Activated gamma-delta T cell (primary cell): ENCODE results near the gene KDM4B.
"Not testable (repeated sequence)": the region's sequence is repeated elsewhere in the genome, so short reads cannot be mapped to it uniquely, and the experiment has no call there.

Source experiments
- DNase-seq: peaks from one replicate; lab custom pipeline; 2025; lab: John Stamatoyannopoulos, UW

Gene KDM4B

GRCh38 chr19:5013761-5014160, 44.8 kb downstream of the KDM4B start:
- no peak for DNase-seq

GRCh38 chr19:5014941-5015340, 46.0 kb downstream of the KDM4B start:
- no peak for DNase-seq

GRCh38 chr19:5016268-5016667, 47.4 kb downstream of the KDM4B start:
- no peak for DNase-seq

- DNase-seq = no peak
These were observed 47.9 kb downstream of the KDM4B start for GRCh38 chr19:5016781-5017180.

GRCh38 chr19:5017235-5017634, 48.3 kb downstream of the KDM4B start:
- DNase-seq = no peak

GRCh38 chr19:5018224-5019015, 49.5 kb downstream of the KDM4B start:
- no peak for DNase-seq

GRCh38 chr19:5020368-5020767, 51.5 kb downstream of the KDM4B start:
- DNase-seq = no peak

- DNase-seq = no peak
These were observed 52.1 kb downstream of the KDM4B start for GRCh38 chr19:5021046-5021445.

GRCh38 chr19:5022066-5022860, 53.4 kb downstream of the KDM4B start:
- no peak for DNase-seq

- DNase-seq = no peak
These were observed 54.2 kb downstream of the KDM4B start for GRCh38 chr19:5023128-5023571.

GRCh38 chr19:5024282-5024681, 55.4 kb downstream of the KDM4B start:
- no peak for DNase-seq

- DNase-seq = no peak
These were observed 56.1 kb downstream of the KDM4B start for GRCh38 chr19:5025027-5025426.

- no peak for DNase-seq
These were observed 57.9 kb downstream of the KDM4B start for GRCh38 chr19:5026706-5027273.

- no peak for DNase-seq
These were observed 59.4 kb downstream of the KDM4B start for GRCh38 chr19:5028229-5028886.

GRCh38 chr19:5029596-5029995, 60.7 kb downstream of the KDM4B start:
- not testable (repeated sequence) for DNase-seq

- no peak for DNase-seq
These were observed 61.4 kb downstream of the KDM4B start for GRCh38 chr19:5030136-5030820.

- DNase-seq = no peak
These were observed 61.9 kb downstream of the KDM4B start for GRCh38 chr19:5030822-5031221.

GRCh38 chr19:5031231-5032100, 62.6 kb downstream of the KDM4B start:
- peak; percentile 37 for DNase-seq

- DNase-seq = no peak
These were observed 63.4 kb downstream of the KDM4B start for GRCh38 chr19:5032101-5032967.
